K562 (cell line): ENCODE measurements around the gene CFAP58.

Source experiments
- CTCF ChIP-seq, 3 experiments: IDR thresholded peaks in 2 of 3; conservative IDR thresholded peaks in 1 of 3; 2 replicates each; pipeline ENCODE4 v1.5.1; 2011 to 2012; ENCODE audit warnings: low read length in 3 of 3, mild to moderate bottlenecking in 3 of 3, control low read depth in 2 of 3, improper control_type of control experiment in 1 of 3, inconsistent platforms in 1 of 3, low read depth in 1 of 3, mixed read lengths in 1 of 3, moderate library complexity in 1 of 3; ENCODE audit not compliant: insufficient read depth in 2 of 3
- GABPA ChIP-seq: fragments of 200-800 bp; sonication (Bioruptor generic); conservative IDR thresholded peaks from 2 replicates; pipeline ENCODE4 v1.6.1; 2016; ENCODE audit warnings: low read depth, missing genetic modification characterization, missing compliant biosample characterization
- MAZ ChIP-seq, 2 experiments: fragments of 450-650 bp in 1 of 2; sonication (generic) in 1 of 2; formaldehyde crosslinking; IDR thresholded peaks in 1 of 2; conservative IDR thresholded peaks in 1 of 2; 2 replicates each; pipeline versions ENCODE4 v1.4.0 to v1.5.0; 2020; ENCODE audit warnings: mild to moderate bottlenecking in 1 of 2, missing genetic modification reagents in 1 of 2
- NFYB ChIP-seq: IDR thresholded peaks from 2 replicates; pipeline ENCODE4 v1.6.1; 2011; ENCODE audit warnings: mild to moderate bottlenecking, moderate library complexity; ENCODE audit not compliant: insufficient read length; ENCODE audit errors: extremely low read depth
- REST ChIP-seq, 2 experiments: fragments of 450-650 bp; formaldehyde crosslinking in 1 of 2; IDR thresholded peaks; 2 replicates each; pipeline versions ENCODE4 v1.4.0 to v1.6.1; 2014 to 2020; ENCODE audit warnings: mild to moderate bottlenecking in 2 of 2, borderline replicate concordance in 1 of 2, low read depth in 1 of 2
- STAG1 ChIP-seq: sonication (generic); formaldehyde crosslinking; IDR thresholded peaks from 2 replicates; pipeline ENCODE4 v1.5.0; 2020; ENCODE audit warnings: missing genetic modification reagents, borderline replicate concordance
- TBL1XR1 ChIP-seq, 2 experiments: IDR thresholded peaks; 2 replicates each; pipeline ENCODE4 v1.6.1; 2012; ENCODE audit warnings: improper control_type of control experiment in 2 of 2, low read length in 2 of 2, mild to moderate bottlenecking in 1 of 2
- TEAD4 ChIP-seq, 2 experiments: sonication (generic) in 1 of 2; formaldehyde crosslinking in 1 of 2; IDR thresholded peaks; 2 replicates each; pipeline versions ENCODE4 v1.6.1 to v1.8.0; 2012 to 2022; ENCODE audit warnings: borderline replicate concordance in 1 of 2, inconsistent platforms in 1 of 2, low read length in 1 of 2, mild to moderate bottlenecking in 1 of 2, missing genetic modification reagents in 1 of 2
- YY1 ChIP-seq, 3 experiments: IDR thresholded peaks; 2 replicates each; pipeline ENCODE4 v1.6.1; 2011; ENCODE audit warnings: low read length in 2 of 3, mild to moderate bottlenecking in 2 of 3, moderate library complexity in 2 of 3, borderline replicate concordance in 1 of 3, control low read depth in 1 of 3, low read depth in 1 of 3; ENCODE audit not compliant: insufficient read depth in 3 of 3, insufficient replicate concordance in 2 of 3, control insufficient read depth in 1 of 3, insufficient read length in 1 of 3; ENCODE audit errors: extremely low read depth in 1 of 3

GRCh38 chr10:104329735-104330134 is 23.9 kb upstream of the CFAP58 start:
- TF ChIP-seq CTCF (IDR thresholded peaks at IDR 0.05 in 2 of 3, conservative IDR thresholded peaks at IDR 0.05 in 1 of 3; ENCODE audit: insufficient read depth in 2 of 3, low read depth in 1 of 3, low read length in 3 of 3) (no peak), REST (IDR thresholded peaks at IDR 0.05; ENCODE audit: borderline replicate concordance) (no peak), REST (CRISPR knock-in tag; IDR thresholded peaks at IDR 0.05; ENCODE audit: low read depth) (no peak), TBL1XR1 (IDR thresholded peaks at IDR 0.05; ENCODE audit: low read length in 2 of 2) (no peak), MAZ (CRISPR knock-in tag; conservative IDR thresholded peaks at IDR 0.05 in 1 of 2, IDR thresholded peaks at IDR 0.05 in 1 of 2) (no peak), GABPA (tag) (no peak), STAG1 (CRISPR knock-in tag) (no peak), YY1 (IDR thresholded peaks at IDR 0.05; ENCODE audit: borderline replicate concordance in 1 of 3, control insufficient read depth in 1 of 3, extremely low read depth in 1 of 3, insufficient read depth in 3 of 3, insufficient read length in 1 of 3, insufficient replicate concordance in 2 of 3, low read depth in 1 of 3, low read length in 2 of 3) (no peak), NFYB (no peak), TEAD4 (IDR thresholded peaks at IDR 0.05; ENCODE audit: low read length) (no peak), TEAD4 (CRISPR knock-in tag; IDR thresholded peaks at IDR 0.05; ENCODE audit: borderline replicate concordance) (no peak)
